GM19240 (cell line): ENCODE results near the gene EWSR1.

Experiments
- DNase-seq: peaks from one replicate; pipeline ENCODE4 v3.0.0; 2011; ENCODE audit warnings: low spot score; ENCODE audit not compliant: insufficient read length

EWSR1 gene

DNA sequence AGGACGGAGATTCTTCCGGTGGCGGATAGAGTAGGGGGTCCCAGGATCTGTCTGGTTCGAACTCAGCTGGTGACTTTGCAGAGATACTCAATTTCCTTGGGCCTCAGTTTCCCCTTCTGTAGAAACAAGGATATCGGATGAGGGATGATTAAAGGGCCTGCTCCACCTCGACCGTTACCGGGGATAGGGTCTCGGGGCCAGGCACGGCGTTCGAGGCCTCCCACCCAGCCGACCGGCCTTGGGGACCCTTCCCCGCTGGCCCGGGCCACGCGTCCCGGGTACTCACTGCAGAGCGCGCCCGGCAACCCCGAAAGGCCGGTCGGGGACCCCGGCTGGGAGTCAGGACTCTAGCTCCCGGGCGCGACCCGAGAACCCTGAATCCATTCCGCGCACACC lies 608 bp upstream of the EWSR1 start:
- no peak for DNase-seq

GRCh38 chr22:29268511-29269229 lies 602 bp downstream of the EWSR1 start:
- no peak for DNase-seq

DNA sequence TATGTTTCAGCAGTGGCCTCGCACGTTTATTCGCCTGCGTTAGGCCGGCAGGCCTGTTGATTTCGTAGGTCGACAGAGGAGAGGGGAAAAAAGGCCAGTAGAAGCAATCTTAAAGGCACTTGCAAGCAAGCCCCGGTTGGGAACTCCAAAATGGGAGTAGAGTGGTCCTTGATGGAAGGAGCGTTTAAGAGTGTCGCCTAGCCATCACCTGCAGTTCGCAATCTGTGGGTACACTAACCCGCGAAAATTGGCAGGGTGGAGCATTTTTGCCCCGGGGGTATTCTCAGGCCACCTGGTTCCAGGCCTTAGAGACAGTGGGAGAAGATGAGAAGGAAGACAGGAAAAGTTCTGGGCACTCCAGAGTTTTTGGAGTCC lies 1.1 kb downstream of the EWSR1 start:
- no peak for DNase-seq

DNA sequence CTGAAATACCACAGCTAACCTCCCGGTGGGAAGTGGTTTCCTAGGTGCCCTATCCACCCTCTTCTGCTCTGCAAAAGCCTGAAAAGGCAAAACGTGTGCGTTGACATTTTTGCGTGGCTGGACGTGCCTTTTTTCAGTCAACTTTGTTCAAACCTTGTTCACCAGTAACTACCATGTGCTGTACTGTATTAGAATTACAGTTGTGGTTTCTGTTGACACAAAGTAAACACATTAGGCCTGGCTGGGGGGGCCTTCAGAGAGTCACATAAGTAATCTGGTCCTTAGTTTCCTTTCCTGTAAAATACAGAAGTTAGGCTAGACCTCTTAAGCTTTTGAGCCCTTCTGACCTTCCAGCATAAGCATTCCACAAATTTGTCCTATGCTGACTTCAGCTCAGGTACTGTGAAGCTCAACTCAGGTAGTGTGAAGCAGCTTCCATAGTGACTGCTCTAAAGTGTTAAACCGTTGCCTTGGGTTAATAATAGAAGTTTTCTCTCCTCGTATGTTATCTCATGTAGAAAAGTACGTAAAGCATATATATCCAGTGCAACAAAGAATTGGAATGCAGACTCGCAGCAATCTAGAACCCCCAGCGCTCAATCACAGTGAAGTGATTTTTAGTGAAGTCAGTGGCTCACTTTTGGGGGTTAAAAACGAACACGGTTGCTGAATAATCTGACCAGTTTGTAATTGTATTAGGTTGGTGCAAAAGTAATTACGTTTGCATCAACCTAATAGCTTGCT lies 1.8 kb downstream of the EWSR1 start:
- no peak for DNase-seq

DNA sequence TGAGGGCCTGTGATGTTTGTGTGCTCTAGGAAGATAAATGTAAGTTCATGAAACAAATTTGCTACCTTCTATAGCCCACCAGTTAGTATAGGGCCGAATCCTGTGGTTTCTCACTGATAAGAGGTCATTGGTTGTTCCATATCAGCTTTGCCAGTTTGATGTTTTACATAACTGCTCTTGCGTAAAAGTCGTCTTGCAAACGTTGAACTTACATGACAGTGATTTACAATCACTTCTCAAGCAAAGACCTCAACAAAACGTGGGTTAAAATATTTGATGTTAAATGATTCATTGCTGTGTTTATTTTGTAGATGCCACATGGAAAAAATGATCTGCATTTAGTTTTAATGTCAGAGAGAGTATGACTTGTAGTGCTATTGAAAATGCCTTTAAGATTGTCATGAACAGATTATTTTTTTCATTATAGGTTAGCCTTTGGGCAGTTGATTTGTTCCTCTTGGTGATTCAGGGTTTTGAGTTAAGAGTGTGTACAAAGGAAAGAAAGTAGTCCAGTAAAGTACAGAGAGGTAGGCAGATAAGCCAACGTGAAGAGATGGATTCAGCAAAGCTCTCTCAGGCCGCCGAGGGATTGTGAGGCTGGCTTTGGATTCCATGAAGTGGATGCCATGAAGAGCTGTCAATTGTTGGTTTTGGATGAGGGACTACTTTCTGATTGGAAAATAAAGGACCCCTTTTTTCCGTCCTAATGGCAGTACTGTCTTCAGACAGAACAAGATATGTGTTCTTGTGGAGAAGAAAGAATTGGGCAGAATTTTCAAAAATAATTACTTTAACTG lies 2.6 kb downstream of the EWSR1 start:
- DNase-seq, result no peak

- no peak for DNase-seq
Observed at GRCh38 chr22:29272624-29273023, 4.6 kb downstream of the EWSR1 start.

DNA sequence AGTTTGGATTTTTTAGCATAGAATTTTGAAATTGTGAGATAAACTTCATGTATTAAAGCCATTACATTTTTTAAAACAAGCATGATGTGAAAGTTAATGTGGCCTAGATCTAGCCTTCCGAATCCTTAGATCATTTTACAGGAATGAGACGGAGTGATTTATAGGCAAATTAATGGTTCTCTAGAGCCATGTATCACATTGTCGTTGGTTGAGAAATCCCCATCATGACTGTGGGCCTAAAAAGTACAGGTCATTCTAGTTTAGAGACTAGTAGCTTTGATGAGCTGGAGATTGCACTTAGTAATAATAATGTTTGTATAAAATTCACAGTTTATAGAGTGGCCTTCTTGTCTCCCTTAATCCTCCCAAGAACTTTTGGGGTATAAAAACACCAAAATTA lies 7.1 kb downstream of the EWSR1 start:
- DNase-seq, result no peak

DNA sequence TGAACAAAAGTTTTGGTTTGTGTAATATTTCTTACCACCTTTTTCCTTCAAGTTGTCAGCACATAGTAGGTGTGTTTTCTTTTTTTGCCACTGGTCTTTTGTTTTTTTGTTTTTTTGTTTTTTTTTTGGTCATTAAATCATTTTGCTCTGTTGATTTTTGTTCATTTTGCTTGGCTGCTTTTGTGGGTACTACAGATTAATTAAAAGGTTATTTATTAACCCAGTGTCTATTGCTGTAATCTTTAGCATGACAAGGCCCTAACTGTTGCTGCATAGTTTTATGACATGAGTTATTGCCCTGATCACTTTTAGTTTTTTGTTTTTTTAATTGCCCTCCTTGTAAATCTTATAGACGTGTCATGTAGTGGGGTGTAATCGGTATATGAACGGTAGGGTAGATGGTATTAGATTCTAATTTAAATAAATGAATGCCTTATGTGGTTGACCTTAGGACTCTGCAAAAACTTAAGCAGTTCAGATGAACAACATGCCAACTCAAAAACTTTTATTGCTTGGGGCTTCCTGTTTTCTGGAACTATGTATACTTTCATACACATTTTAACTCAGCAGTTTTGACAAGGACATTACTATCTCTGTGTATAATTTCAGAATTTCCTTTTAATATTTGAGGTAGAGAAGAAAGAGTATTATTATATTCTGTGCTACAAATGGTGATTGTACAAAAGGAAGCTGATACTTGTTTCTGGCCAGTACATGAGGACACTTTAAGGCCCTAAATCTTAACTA lies 7.9 kb downstream of the EWSR1 start:
- DNase-seq, result no peak

DNA sequence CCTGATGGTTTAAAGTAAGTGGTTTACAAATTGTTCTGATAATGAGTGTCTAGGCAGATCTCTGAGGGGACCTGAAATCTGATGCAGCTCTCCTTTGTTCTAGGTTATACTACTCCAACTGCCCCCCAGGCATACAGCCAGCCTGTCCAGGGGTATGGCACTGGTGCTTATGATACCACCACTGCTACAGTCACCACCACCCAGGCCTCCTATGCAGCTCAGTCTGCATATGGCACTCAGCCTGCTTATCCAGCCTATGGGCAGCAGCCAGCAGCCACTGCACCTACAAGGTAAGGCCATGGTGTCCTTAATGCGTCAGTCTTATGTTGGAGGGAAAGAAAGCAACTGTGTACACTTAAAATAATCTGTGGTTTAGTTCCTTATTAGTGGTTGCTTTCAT lies 9.9 kb downstream of the EWSR1 start:
- DNase-seq, result no peak

GRCh38 chr22:29284196-29284595 lies 16.1 kb downstream of the EWSR1 start:
- DNase-seq, result no peak

- no peak for DNase-seq
Observed at GRCh38 chr22:29288837-29289236, 20.8 kb downstream of the EWSR1 start.

- no peak for DNase-seq
Observed at GRCh38 chr22:29290061-29290460, 22.0 kb downstream of the EWSR1 start.

- DNase-seq, result no peak
Observed at GRCh38 chr22:29291215-29291614, 23.1 kb downstream of the EWSR1 start.

DNA sequence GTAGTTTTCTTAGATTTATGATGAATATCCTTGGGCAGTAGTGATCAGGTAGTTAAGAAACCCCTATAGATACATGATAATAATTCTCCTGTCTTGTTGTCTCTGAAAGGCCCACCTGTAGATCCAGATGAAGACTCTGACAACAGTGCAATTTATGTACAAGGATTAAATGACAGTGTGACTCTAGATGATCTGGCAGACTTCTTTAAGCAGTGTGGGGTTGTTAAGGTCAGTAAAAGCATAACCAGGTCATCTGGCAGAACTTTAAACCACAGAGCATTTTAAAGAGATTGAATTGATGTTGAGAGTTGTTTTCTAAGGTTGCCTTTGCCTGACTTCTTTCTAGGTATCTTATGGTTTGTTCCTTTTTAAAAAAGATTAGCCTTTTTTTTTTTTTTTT lies 24.3 kb downstream of the EWSR1 start:
- DNase-seq, result no peak

- DNase-seq, result no peak
Observed at GRCh38 chr22:29298641-29299040, 30.6 kb downstream of the EWSR1 start.

DNA sequence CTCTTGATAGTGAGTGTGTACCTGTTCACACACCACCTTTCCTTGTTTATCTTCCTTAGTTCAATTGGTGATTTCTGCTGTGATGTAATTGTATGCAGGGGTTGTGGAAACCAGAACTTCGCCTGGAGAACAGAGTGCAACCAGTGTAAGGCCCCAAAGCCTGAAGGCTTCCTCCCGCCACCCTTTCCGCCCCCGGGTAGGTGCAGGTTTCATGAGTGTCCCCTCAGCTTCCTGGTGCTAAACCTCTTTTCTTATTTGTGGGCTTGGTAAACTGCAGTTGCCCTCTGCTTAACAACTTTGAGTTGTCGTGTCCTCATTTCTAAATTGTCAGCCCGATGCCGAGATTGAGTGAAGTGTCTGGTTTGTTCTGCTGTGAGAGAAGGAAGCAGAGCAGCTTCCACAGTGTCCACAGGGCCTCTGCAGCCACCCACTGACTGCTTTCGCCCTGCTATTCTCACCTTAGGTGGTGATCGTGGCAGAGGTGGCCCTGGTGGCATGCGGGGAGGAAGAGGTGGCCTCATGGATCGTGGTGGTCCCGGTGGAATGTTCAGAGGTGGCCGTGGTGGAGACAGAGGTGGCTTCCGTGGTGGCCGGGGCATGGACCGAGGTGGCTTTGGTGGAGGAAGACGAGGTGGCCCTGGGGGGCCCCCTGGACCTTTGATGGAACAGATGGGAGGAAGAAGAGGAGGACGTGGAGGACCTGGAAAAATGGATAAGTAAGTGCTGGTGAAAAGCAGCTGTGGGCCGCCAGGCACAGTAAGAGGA lies 31.2 kb downstream of the EWSR1 start:
- DNase-seq, result no peak

GRCh38 chr22:29300467-29300806 lies 32.4 kb downstream of the EWSR1 start:
- no peak for DNase-seq

DNA sequence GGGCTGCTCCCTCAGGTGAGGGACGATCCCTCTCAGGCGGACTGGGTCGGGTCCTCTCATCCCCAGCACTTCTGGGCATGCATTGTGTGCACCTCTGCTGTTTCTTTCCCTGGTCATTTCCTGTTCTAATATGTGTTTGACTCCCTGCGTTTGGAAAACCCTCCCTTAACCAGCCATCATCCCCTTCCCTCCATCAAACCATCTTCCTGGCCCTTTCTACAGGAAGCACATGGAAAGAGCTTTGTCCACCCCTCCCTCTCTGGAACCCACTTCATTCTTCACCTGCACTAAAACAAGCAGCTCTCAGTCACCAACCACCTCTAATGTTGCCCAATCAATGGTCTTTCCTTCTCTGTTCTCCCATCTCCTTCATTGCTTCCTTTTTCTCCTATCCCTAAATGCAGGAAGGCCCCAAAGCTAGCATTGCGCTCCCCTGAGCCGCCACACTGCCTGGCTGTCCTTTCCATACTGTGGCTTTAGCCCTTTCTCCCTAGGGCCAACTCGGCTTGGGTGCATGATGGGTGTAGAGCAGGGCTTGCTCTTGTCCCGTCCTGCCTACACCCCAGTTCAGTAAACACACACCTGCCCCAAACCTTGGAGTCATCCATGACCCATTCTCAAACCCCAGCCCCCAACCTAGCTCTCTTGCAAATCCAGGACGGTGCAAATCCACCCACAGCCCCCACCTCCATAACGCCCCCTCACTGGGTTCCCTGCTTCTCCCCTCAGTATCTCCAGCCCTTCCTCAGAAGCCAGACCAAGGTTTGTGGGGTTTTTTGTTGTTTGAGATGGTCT lies 32.9 kb downstream of the EWSR1 start:
- DNase-seq, result no peak

DNA sequence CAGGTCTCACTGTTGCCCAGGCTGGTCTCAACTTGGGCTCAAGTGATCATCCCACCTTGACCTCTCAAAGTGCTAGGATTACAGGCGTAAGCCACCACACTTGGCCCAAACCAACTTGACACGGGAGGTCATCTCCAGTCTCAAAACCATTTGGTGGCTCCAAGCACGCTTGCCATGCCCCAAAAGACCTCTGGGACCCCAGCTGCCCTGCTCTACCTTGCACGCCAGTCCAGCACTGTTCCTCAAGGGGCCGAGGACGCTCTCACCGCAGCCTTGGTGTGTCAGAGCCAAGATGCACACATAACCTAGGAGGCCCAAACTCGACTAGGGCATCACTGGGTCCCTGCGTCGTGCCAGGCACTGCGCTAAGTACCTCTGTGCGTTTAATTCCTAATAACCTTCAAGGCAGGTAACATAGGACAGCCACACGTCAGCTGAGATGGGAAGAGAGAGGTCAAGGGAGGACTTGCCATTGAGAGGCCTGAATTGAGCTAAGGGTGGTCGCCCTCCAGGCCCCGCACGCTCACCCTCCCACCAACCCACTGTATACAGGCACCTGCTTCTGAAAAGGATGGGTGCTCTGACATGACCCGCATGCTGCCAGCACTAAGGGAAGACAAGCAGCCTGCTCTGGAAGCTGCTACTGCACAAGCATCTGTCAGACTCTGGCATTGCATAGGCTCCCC lies 33.8 kb downstream of the EWSR1 start:
- no peak for DNase-seq

GRCh38 chr22:29302402-29302680 lies 34.3 kb downstream of the EWSR1 start:
- no peak for DNase-seq
